NCI-H345 treated with DMSO at 0.1 percent for 48 hours (cell line): Measurements from ENCODE around the gene OVOL3.

Source experiments
- DNase-seq: peaks from one replicate; lab custom pipeline; 2025; ENCODE audit not compliant: unreplicated experiment; lab: John Stamatoyannopoulos, UW

Gene OVOL3

GRCh38 chr19:36100476-36100875, 10.5 kb upstream of the OVOL3 start:
- no peak for DNase-seq

DNA sequence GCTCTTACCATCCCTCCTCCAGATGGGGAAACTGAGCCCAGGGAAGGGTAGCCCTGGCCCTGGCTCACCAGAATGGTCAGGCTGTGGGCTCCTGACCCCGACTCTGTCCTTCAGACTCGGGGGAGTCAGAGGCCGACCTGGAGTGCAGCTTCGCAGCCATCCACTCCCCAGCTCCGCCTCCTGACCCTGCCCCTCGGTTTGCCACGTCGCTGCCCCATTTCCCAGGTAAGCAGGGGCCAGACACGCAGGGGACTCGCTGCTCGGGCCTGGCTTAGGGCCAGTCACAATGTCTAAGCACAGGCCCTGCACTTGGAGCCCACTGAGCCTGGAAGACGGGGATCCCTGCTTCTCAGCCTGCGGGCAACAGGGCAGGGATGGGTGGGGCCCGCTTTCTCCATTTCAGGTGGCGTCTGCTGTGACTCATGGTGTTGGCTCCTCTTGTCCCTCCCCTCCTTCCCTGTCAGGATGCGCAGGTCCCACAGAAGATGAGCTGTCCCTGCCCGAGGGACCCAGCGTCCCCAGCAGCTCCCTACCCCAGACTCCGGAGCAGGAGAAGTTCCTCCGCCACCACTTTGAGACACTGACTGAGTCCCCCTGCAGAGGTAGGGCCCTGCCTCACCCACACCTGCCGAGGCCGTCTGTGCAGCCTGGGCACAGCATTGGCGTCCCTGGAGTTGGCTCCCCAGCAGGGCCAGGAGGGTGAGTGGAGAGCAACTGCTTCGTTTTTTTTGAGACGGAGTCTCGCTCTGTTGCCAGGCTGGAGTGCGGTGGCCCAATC, 9.2 kb upstream of the OVOL3 start:
- no peak for DNase-seq

- DNase-seq, result no peak
These were observed 7.8 kb upstream of the OVOL3 start for GRCh38 chr19:36103040-36103626.

DNA sequence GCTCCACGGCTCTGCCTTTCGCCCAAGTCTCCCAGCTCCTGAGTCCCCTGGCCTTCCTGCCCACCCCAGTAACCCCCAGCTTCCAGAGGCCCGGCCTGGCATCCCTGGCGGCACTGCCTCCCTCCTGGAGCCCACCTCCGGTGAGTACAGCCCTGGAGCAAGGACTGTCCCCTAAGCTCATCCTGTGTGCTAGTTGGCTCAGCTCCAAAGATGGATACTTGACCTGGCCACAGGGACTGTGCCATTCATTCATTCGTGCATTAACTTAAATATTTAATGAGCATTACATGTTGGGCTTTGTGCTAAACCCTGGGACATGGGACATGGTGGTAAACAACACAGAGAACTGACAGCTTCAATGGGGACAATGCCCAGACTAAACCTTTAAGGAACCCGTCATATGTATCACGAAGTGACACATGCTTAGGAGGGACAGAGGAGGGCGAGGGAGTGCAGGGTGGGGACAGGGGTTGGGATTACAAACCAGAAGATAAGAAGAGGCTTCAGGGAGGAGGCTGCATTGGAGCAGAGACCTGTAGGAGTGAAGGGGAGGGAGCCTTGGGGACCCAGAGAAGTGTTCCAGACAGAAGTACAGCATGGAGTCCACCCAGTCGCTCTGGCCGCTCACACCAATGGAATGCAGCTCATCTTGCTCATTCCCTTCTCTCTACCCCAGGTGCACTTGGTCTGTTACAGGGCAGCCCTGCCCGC, 6.9 kb upstream of the OVOL3 start:
- DNase-seq, result no peak

DNA sequence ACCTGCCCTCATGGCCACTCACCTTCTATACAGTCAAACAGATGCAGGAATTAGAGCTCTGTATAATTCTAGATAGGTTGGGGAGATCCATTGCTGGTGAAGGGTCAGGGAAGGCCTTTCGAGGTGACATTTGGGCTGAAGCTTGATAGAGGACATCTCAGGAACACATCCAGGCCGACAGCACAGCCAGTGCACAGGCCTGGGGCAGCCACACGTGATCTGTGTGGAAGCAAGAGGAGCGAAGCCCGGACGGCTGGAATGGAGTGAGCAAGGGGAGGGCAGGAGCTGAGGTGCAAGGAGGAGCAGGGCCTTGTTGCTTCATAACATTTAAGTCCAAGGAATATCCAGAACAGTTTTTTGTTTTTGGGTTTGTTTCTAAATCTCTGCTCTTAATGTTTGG, 4.5 kb upstream of the OVOL3 start:
- no peak for DNase-seq

GRCh38 chr19:36106991-36107390, 4.0 kb upstream of the OVOL3 start:
- DNase-seq, result no peak

DNA sequence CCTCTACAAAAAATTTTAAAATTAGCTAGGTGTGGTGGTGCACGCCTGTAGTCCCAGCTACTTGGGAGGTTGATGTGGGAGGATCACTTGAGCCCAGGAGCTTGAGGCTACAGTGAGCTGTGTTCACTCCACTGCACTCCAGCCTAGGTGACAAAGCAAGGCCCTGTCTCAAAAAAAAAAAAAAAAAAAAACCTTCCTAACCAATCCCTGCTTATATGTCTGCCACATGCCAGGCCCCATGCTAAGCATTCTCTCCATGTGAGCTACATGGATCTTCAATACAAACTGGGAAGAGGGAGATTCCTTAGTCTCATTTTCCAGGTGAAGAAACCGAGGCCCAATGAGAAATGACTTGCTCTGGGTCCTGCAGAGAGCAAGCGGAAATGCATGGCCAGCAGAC, 2.3 kb upstream of the OVOL3 start:
- no peak for DNase-seq

DNA sequence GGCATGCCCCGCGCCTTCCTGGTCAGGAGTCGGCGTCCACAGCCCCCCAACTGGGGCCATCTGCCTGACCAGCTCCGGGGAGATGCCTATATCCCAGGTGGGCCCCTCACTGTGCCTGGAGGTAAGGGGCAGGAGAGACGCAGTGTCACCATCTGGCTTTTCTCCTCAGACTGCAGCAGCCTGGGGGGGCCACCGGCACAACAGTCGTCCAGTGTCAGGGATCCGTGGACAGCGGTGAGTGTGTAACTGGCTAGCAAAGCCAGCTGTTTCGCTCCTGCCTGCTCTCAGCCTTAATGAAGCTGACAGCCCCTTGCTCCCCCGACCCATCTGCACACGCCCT, 227 bp downstream of the OVOL3 start:
- no peak for DNase-seq

DNA sequence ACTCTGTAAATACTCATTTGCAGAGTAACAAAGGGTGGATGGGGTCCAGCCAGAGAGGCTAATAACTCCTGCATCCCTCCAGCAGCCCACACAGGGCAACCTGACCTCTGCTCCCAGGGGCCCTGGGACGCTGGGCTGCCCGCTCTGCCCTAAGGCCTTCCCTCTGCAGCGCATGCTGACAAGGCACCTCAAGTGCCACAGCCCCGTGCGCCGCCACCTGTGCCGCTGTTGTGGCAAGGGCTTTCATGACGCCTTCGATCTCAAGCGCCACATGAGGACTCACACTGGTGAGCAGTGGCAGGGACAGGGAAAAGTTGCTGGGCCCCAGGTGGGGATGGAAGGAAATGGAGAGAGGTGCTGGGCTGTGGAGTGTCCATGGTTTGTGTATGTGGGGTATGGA, 1.7 kb downstream of the OVOL3 start:
- DNase-seq, result no peak

DNA sequence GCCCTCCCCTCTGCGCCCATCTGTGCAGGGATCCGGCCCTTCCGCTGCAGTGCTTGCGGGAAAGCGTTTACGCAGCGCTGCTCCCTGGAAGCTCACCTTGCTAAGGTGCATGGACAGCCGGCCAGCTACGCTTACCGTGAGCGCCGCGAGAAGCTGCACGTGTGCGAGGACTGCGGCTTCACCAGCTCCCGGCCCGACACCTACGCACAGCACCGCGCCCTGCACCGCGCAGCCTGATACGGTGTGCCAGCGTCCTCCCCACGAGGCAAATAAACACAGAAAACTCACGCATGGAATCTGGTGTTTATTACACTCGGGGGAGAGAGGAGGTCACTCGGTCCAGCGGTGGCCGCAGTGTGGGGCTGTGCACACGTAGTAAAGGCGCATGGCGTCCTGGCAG, 2.5 kb downstream of the OVOL3 start:
- DNase-seq, result no peak

DNA sequence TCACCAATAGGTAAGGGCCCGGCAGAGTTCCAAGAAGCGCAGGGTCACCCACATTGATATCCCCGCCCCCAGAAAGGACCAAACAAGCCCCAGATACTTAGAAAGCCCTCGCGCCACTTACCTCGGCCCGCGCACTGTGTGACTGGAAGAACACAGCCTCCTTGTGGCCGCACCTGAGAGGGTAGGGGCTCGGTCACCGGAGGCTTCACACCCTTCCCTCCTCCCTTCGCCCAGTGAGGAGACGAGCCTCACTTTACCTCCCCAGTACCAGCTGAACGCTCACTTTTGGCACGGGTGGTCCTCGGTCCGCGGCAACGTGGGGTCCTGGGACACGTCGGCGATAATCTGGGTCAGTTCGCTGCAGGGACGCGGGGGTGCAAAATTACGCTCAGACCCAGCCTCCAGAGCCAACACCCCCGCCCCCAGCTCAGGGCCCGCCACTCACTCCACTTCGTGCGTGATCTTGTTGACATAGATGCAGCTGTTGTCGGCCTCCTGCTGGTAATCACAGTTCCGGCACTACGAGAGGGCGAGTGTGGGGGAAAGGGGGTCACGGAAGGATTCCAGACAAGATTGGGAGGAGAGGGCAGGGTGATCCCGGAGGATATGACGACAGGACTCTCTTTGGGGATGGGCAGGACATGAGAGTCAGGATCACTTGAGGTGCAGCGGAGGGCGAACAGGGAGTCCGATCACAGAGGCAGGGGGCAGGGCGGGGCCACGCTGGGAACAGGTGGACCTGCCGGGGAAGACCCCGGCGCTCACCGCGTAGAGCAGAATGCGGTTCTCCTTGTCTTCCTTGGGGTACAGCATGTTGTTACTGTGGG, 3.2 kb downstream of the OVOL3 start:
- peak; percentile 82 for DNase-seq

DNA sequence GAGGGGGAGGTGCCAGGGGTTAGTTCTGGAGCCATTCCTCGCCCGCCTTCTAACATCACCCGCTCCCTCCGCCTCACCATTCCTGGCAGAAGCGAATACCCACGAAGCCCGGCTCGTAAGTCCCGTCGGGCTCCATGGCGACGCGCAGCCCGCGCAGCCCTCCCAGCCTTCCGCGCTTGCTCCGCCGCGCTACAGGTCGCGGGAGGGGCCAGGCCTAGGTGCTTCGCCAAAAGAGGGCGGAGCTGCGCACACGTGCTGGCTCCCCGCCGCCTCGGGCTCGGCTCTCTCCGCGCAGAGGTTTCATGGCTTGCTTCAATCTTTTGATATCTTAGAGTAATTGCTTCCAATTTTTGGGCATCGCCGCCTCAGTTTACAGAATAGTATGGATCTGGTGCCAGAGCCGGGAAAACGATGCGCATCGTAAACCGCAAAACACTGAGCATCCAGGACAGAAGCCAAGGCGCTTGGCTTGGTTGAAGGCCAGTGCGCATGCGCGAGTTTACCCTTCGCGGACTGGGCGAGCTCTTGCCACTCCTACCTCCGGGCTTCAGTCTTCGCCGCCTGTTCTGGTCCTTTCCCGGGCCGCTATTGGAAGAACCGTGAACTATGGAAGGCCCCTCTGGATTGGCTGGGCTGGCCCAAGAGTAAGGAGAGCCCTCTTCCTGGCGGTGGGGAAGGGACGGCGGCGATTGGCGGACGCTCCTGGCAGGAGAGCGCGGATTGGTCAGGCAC, 3.9 kb downstream of the OVOL3 start, which contains the start of gene POLR2I:
Gene POLR2I, minus strand, starts transcription at position 155 of the 732 bp plus-strand sequence. Its CDS starts 19 bp downstream, at position 136.
- DNase-seq, result peak; percentile 100

DNA sequence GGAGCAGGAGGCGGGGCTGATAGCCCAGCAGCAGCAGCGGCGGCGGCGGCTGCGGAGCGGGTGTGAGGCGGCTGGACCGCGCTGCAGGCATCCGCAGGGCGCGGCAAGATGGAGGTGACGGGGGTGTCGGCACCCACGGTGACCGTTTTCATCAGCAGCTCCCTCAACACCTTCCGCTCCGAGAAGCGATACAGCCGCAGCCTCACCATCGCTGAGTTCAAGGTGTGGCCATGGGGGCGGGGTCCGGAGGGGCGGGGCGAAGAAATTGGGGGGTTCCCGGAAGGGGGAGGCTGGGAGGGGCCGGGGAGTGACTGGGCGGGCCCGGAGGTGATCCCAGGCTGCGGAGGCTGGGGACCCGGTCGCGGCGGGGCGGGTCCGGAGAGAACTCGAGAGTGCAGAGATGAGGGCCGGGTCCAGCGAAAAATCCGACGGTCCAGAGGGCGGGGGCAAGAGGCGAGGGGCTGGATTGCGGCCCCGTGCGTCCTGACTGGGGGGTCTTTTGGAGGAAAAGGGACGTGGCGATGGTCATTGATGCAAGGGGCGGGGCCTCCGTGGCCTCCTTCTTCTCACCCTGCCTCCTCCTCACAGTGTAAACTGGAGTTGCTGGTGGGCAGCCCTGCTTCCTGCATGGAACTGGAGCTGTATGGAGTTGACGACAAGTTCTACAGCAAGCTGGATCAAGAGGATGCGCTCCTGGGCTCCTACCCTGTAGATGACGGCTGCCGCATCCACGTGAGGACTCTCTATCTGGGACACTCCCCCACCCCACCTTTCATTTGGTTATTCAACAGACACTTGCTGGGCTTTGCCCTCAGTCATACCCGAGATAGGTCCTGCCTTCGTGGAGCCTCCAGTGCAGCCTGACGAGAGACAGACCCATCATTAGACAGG, 4.8 kb downstream of the OVOL3 start, which contains the start of gene TBCB:
Gene TBCB, plus strand, starts transcription at position 16 of the 891 bp plus-strand sequence. Its CDS starts 93 bp downstream, at position 109.
- peak; percentile 47 for DNase-seq

- DNase-seq, result no peak
These were observed 5.3 kb downstream of the OVOL3 start for GRCh38 chr19:36116344-36116637.

DNA sequence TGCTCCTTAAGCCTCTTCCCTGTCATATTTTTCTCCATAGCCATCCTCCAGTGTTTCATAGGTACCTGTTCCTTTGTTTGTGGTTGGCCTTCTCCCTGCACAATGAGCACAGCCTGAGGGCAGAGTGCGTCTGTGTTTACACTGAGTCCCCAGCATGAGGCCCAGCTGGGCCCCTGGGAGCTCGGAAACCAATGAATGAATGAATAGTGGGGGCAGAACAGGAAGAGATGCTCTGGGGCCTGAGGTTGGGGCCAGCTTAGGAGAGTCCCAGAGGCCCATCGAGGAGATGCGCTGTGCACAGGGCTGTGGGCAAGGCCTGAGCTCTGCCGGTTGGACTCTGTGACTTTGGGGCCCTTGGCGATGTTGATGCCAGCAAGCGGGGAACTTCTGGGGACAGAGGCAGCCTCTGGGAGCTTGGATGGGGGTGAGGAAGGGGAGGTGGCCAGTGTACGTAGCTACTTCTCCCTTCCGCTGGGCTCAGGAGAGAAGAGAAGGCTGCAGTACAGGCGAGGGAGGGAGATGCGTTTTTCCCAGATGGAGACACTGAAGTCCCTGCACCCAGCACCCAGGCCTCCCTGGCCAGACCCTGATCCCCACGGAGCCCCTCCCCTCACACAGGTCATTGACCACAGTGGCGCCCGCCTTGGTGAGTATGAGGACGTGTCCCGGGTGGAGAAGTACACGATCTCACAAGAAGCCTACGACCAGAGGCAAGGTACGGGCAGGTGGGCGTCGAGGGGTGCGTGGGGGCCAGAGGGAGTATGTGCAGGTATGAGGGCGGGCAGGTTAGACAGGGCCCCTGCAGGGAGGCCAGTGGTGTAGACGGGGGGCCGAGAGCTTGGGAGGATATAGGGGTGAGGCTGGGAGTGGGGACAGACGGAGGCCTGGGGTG, 9.4 kb downstream of the OVOL3 start:
- DNase-seq, result peak; percentile 99

DNA sequence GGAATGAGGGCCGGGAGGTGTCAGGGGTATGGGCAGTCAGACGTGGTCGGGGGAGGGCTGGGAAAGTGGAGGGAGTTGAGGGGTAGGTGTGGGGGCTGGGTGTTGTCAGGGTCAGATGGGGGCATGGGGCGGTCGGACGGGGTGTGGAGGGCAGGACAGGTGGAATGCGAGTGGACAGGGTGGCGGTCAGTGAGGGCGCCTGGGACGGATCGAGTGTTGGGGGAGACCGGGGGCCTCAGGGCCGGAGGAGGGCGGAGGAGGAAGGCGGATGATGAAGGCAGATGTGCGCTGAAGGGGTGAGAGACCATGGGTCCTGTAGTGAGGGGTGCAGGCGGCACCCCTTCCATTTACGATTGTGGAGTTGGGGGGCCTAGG, 10.0 kb downstream of the OVOL3 start:
- DNase-seq, result no peak

GRCh38 chr19:36121486-36122124, 10.7 kb downstream of the OVOL3 start:
- no peak for DNase-seq

DNA sequence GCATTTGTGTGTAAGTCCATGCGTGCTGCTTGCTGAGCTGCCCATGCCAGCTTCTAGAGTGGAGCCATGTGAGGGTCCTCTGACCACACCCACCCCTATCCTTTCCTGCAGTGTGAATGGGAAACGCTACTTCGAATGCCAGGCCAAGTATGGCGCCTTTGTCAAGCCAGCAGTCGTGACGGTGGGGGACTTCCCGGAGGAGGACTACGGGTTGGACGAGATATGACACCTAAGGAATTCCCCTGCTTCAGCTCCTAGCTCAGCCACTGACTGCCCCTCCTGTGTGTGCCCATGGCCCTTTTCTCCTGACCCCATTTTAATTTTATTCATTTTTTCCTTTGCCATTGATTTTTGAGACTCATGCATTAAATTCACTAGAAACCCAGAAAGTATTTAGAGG, 14.6 kb downstream of the OVOL3 start:
- no peak for DNase-seq
